Iris pigment epithelial cell (primary cell): ENCODE results near the gene EHBP1.

Experiments
- DNase-seq: peaks from one replicate; pipeline ENCODE4 v3.0.0-alpha.2; 2011; ENCODE audit warnings: low read depth

EHBP1 gene

GRCh38 chr2:63051795-63052333 is 346.4 kb downstream of the EHBP1 start:
- no peak for DNase-seq

GRCh38 chr2:63052411-63053080 is 347.0 kb downstream of the EHBP1 start:
- peak; percentile 10 for DNase-seq

GRCh38 chr2:63053081-63053888 is 347.8 kb downstream of the EHBP1 start:
- no peak for DNase-seq

GRCh38 chr2:63053889-63054602 is 348.5 kb downstream of the EHBP1 start:
- peak; percentile 19 for DNase-seq

GRCh38 chr2:63054841-63055225 is 349.3 kb downstream of the EHBP1 start:
- peak; percentile 10 for DNase-seq

- DNase-seq: peak; percentile 16
Observed at GRCh38 chr2:63055226-63056106, 350.0 kb downstream of the EHBP1 start.

GRCh38 chr2:63056107-63057050 is 350.9 kb downstream of the EHBP1 start:
- DNase-seq: peak; percentile 12

DNA sequence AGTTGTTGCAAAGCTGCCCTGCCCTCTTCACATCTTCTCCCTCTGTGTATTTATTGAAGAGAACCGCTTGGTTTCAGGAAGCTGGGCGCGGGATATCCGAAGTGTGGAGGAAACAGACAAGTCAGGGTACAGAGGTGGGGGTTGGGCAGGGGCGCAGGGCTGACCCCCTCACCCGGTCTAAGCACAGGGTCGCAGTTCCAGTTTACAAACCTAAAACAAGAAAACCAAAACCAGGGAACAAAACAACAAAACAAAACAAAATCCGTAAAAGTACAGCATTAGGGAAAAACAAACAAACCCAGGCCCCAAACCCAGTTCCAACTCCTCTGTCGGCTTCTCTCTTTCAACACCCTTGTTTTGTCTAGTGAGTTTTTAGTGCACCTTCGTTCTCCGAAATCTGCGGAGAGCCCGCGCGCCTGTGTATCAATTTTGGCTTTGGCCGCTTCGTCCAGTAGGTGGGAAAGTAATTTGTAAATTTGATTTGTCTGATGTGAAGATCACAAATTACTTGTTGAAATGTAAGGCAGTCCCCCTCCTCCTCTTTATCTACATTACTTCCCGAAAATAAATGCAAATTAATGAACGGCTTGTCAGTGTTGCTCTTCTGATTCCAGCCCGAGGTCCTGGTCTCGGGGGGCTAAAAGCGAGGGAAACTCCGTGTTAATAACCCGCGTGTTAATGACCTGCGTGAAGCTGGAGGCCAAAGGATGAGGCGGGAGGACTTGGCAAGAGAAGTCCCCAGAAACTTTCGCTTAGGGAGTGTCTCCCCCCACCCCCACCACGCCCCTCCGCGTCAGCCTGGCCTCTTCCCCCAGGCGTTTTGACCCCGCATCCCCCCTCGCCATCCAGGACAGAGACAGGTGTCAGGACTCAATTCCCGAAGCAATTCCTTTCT is 352.0 kb downstream of the EHBP1 start:
- DNase-seq: no peak

GRCh38 chr2:63058144-63058920 is 352.8 kb downstream of the EHBP1 start:
- peak; percentile 17 for DNase-seq

DNA sequence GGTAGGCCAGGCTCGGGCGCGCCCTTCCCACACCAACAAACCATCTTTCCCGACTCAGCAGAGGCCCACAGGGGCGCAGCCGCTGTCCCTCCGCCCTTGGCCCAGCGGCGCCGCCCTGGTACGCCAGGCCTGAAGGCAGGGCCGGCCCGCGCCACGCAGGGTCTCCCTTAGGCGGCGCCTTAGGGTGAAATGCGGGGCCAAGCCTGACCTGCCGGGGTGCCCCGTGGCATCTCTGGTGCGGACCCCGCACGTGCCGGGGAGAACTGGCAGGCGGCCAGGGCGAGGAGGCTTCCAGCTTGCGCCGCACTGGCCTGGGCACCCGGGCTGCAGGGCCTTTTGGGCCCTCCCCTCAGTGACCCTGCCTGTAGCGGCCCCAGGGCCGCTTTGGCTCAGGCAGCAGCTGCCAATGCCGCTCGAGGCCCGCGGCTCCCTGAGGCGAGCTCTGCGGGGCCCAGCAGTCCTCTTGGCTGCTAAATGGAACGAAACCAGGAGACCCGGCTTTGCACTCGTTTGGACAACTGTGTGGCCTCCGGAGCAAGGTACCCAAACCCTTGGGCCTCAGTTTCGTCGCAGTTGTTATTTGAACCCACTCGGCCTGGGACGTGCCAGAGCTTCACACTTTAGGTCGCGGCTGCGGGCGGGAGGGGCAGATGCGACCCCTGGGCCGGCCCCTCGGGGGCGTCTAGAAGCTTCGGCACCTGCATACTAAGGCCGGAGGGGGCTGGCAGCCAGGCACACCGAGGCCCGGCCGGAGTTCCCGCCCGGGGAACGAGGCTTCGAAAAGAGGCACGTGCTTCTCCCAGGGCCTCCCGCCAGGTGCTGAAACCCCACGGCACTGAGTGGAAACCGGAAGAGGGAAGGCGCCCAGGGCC is 353.6 kb downstream of the EHBP1 start:
- DNase-seq: no peak

DNA sequence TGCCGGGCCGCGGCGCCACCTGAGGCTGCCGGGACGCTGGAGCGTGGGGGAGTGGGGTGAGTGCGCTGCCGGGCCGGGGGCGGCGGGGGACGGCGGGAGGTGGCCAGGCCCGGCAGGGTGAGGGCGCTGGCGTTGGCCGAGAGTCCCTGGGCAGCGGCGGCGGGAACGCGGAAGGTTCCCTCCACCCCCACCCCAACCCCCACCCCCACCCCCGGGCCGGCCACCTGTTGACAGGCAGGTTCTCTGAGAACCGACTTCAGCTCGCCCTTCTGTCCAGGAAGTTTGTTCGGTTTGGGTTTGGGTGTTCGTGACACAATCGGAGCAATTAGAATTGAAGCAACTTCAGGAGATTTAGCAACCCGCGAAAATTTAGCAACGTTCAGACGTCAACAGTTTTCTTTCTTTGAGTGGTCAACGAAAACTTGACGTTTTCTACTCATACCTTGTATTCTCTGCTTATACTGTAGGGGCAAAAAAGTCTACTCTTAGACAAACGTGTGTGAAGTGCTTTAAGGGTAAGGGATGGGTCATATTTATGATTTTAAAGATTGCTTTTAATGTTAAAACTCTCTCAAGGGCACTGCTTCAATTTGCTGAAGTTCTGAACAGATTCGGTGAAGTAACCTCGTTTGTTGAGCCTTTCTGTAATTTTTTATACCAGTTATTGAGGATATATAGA is 354.4 kb downstream of the EHBP1 start:
- peak; percentile 11 for DNase-seq

DNA sequence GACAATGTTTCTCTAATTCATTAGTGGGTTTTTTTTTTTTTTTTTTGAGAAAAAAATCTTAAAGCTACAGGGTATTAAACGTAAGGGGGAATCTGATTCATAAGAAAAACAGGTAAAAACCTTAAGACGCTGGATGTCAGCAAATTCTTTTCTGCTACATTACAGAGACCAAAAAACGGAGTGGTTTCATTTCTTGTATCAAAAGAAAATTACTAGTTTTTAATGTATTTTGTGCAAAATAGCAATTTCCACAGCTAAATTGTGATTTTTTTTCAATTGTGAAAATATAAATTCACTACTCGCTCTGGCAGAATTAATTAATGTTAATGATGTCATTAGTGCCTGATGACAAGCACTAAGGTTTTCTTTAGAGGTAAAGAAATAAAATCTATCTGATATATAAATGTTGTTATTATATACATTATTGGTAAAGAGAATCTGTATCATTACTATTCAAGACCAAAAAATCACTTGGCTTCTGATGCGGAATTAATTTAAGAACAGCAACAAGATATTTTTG is 355.0 kb downstream of the EHBP1 start:
- DNase-seq: no peak

GRCh38 chr2:63064197-63064596 is 358.7 kb downstream of the EHBP1 start:
- no peak for DNase-seq

GRCh38 chr2:63064661-63065060 is 359.1 kb downstream of the EHBP1 start:
- DNase-seq: no peak

- no peak for DNase-seq
Observed at GRCh38 chr2:63066265-63066664, 360.8 kb downstream of the EHBP1 start.

DNA sequence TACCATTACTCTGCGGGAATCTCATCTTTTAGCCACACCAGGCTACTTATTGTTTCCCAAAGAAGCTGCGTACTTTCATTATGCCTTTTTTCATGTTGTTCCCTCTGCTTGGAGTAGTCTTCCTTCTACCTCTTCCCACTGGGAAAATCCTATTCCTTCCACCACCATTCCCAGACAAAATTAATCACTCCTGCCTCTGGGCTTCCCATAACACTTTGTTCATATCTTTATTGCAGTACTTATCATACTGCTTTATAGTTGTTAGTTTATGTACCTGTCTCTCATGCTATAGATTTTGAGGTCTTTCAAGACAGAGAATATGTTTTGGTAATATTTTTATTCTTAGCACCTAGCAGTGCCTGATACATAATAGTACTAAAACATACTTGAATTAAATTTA is 361.3 kb downstream of the EHBP1 start:
- no peak for DNase-seq

GRCh38 chr2:63071664-63072063 is 366.2 kb downstream of the EHBP1 start:
- no peak for DNase-seq
